ENCODE data around the gene PAIP2. TPM values are rescaled to one million over a fixed set of nuclear protein-coding genes. Genes with fewer than 3 reads are reported as not detected.

The PAIP2 gene
- total and polyA plus RNA-seq, 4 donors = 55.6 to 83.1 (median 70.6) TPM

- Histone ChIP-seq H3K4me1 (ENCODE audit: control insufficient read depth in 5 of 5, insufficient read depth in 5 of 5, low read length in 5 of 5) (peaks cover 0 to 4% (median 0%) of the 10 kb centered on the region in 5 donors), H3K4me3 (no peak overlapping the region), H3K27me3 (ENCODE audit: control insufficient read depth in 3 of 3, insufficient read depth in 3 of 3, low read length in 2 of 3) (no peaks in the 10 kb centered on the region), H3K9ac (ENCODE audit: insufficient read depth in 1 of 2, low read length in 2 of 2) (no peak overlapping the region), H3K36me3 (ENCODE audit: control insufficient read depth in 4 of 4, insufficient read depth in 4 of 4, low read length in 4 of 4) (peaks cover 4 to 8% (median 5%) of the 10 kb centered on the region in 4 donors), H3K27ac (ENCODE audit: low read depth in 1 of 2, low read length in 1 of 2) (no peak overlapping the region), H3K9me3 (ENCODE audit: control insufficient read depth in 4 of 4, insufficient read depth in 3 of 4, low read length in 3 of 4) (no peaks in the 10 kb centered on the region)
- no peak for TF ChIP-seq CTCF (IDR thresholded peaks at IDR 0.05; ENCODE audit: control extremely low read depth, extremely low read depth)
- no peak for DNase-seq
- no peak for ATAC-seq (ENCODE audit: insufficient read depth, low FRiP score)
Observed at GRCh38 chr5:139358064-139358463, 16.4 kb downstream of the PAIP2 start.

- H3K4me3 ChIP-seq = no peak overlapping the region
- H3K4me1 ChIP-seq (ENCODE audit: control insufficient read depth in 5 of 5, insufficient read depth in 5 of 5, low read length in 5 of 5) = peaks cover 0 to 4% (median 0%) of the 10 kb centered on the region in 5 donors
- WGBS, 2 donors = 91 to 93% methylated on average over 4 of the region's 4 CpGs
- H3K9me3 ChIP-seq (ENCODE audit: control insufficient read depth in 4 of 4, insufficient read depth in 3 of 4, low read length in 3 of 4) = no peaks in the 10 kb centered on the region
- peaks cover 8 to 19% (median 13%) of the 10 kb centered on the region in 4 donors for H3K36me3 ChIP-seq (ENCODE audit: control insufficient read depth in 4 of 4, insufficient read depth in 4 of 4, low read length in 4 of 4)
- no peak overlapping the region for H3K27ac ChIP-seq (ENCODE audit: low read depth in 1 of 2, low read length in 1 of 2)
- ATAC-seq (ENCODE audit: insufficient read depth, low FRiP score) (no peak), DNase-seq (no peak)
- no peaks in the 10 kb centered on the region for H3K27me3 ChIP-seq (ENCODE audit: control insufficient read depth in 3 of 3, insufficient read depth in 3 of 3, low read length in 2 of 3)
- no peak overlapping the region for H3K9ac ChIP-seq (ENCODE audit: insufficient read depth in 1 of 2, low read length in 2 of 2)
- no peak for TF ChIP-seq CTCF (IDR thresholded peaks at IDR 0.05; ENCODE audit: control extremely low read depth, extremely low read depth)
Observed at GRCh38 chr5:139360384-139360783, 18.7 kb downstream of the PAIP2 start.

- ATAC-seq (ENCODE audit: insufficient read depth, low FRiP score) (no peak), DNase-seq (no peak)
- Histone ChIP-seq H3K4me1 (ENCODE audit: control insufficient read depth in 5 of 5, insufficient read depth in 5 of 5, low read length in 5 of 5) (peaks cover 0 to 4% (median 0%) of the 10 kb centered on the region in 5 donors), H3K4me3 (no peak overlapping the region), H3K9me3 (ENCODE audit: control insufficient read depth in 4 of 4, insufficient read depth in 3 of 4, low read length in 3 of 4) (no peaks in the 10 kb centered on the region), H3K27ac (ENCODE audit: low read depth in 1 of 2, low read length in 1 of 2) (no peak overlapping the region), H3K9ac (ENCODE audit: insufficient read depth in 1 of 2, low read length in 2 of 2) (no peak overlapping the region), H3K36me3 (ENCODE audit: control insufficient read depth in 4 of 4, insufficient read depth in 4 of 4, low read length in 4 of 4) (peaks cover 13 to 31% (median 21%) of the 10 kb centered on the region in 4 donors), H3K27me3 (ENCODE audit: control insufficient read depth in 3 of 3, insufficient read depth in 3 of 3, low read length in 2 of 3) (no peaks in the 10 kb centered on the region)
- TF ChIP-seq CTCF (IDR thresholded peaks at IDR 0.05; ENCODE audit: control extremely low read depth, extremely low read depth) = no peak
- 88% methylated on average over 6 of the region's 6 CpGs for WGBS, 2 donors
Observed at GRCh38 chr5:139361835-139362429, 20.3 kb downstream of the PAIP2 start.

GRCh38 chr5:139363937-139364336, 22.3 kb downstream of the PAIP2 start:
- ATAC-seq (ENCODE audit: insufficient read depth, low FRiP score) = peak; percentile 62
- Histone ChIP-seq H3K4me3 (no peak overlapping the region), H3K27me3 (ENCODE audit: control insufficient read depth in 3 of 3, insufficient read depth in 3 of 3, low read length in 2 of 3) (no peaks in the 10 kb centered on the region), H3K36me3 (ENCODE audit: control insufficient read depth in 4 of 4, insufficient read depth in 4 of 4, low read length in 4 of 4) (peaks cover 10 to 39% (median 20%) of the 10 kb centered on the region in 4 donors), H3K9ac (ENCODE audit: insufficient read depth in 1 of 2, low read length in 2 of 2) (no peak overlapping the region), H3K9me3 (ENCODE audit: control insufficient read depth in 4 of 4, insufficient read depth in 3 of 4, low read length in 3 of 4) (no peaks in the 10 kb centered on the region), H3K27ac (ENCODE audit: low read depth in 1 of 2, low read length in 1 of 2) (no peak overlapping the region), H3K4me1 (ENCODE audit: control insufficient read depth in 5 of 5, insufficient read depth in 5 of 5, low read length in 5 of 5) (peaks cover 0 to 4% (median 0%) of the 10 kb centered on the region in 5 donors)
- 83 to 89% methylated on average over 2 of the region's 2 CpGs for WGBS, 2 donors
- DNase-seq = no peak
- TF ChIP-seq CTCF (IDR thresholded peaks at IDR 0.05; ENCODE audit: control extremely low read depth, extremely low read depth) = no peak
